ENCODE data around the gene ATP2B1. TPM values are rescaled to one million over a fixed set of nuclear protein-coding genes. Genes with fewer than 3 reads are reported as not detected.

Gene ATP2B1
- total RNA-seq, 1 experiment from 2014 or later, result 521 TPM

GRCh38 chr12:89597770-89598169, 110.9 kb downstream of the ATP2B1 start:
- no peak for DNase-seq (ENCODE audit: low read depth)

DNA sequence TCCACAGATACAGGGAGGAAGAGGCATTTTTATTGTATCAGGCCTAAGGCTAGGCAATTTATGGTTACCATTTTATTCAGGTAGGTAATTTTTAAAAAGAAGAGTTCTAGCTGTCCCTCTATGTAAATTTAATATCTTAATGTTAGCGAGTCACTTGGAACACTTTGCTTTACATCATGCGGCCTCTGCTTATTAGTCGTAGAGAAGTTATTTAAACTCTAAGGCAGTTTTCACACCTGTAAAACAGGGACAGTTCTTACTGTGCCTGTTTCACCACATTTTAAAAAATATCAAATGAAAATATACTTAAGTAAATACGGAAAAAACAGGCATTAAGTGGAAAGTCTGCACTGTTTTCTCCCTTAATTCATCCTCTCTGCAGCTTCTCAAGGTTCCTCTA, 111.4 kb downstream of the ATP2B1 start:
- no peak for DNase-seq (ENCODE audit: low read depth)

DNA sequence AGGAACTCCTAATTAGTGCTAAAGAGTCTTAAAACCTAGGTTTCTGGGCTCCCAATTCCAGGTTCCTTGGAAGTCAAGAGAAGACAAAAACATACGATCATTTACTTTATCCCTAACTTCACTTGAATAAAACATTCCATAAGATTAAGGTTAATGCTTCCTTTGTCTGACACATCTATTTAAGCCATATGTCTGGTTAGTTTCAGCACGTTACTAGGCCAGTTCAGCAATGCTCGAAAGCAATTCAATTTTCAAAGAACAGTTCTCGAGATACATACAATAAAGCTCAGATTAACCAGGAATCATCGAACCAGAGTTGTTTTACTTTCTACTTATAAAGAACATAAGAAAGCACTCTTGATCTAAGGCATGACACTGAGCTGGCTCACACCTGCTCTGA, 114.8 kb downstream of the ATP2B1 start:
- DNase-seq (ENCODE audit: low read depth), result no peak

- DNase-seq (ENCODE audit: low read depth), result no peak
Measured at GRCh38 chr12:89593233-89593632, 115.4 kb downstream of the ATP2B1 start.

GRCh38 chr12:89589753-89590152, 118.9 kb downstream of the ATP2B1 start:
- DNase-seq (ENCODE audit: low read depth), result no peak

- DNase-seq (ENCODE audit: low read depth), result no peak
Measured at GRCh38 chr12:89578499-89578898, 130.1 kb downstream of the ATP2B1 start.

DNA sequence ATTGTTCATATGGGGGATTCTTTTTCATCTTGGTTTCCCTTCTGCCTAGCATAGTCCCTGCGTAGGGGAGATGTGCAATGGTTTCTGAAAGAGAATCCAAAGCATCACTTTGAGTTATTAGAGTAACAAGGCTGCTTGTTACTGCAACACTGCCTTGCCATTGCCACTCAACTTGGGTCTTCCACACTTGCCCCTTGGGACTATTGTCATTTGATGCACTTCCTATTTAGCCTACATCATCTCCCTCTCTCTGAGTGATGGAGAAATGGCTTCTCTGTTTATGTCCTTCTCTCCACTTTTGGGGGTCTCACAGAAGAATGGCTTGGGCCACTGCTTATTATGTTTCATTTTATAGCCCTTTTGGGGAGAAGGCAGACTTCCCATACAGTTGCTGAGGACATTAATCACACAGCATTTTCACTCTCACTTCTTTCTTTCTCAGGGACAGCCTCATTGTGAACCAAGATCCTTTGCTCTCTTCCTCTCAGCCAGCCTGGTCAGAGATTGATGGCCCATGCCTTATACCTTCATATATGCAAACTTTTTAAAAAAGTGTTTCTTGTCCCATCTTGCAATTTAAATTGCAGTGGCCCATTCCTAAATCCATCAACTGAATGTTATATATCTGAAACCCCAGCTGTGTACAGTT, 131.9 kb downstream of the ATP2B1 start:
- DNase-seq (ENCODE audit: low read depth), result no peak

GRCh38 chr12:89575374-89575773, 133.3 kb downstream of the ATP2B1 start:
- no peak for DNase-seq (ENCODE audit: low read depth)

DNA sequence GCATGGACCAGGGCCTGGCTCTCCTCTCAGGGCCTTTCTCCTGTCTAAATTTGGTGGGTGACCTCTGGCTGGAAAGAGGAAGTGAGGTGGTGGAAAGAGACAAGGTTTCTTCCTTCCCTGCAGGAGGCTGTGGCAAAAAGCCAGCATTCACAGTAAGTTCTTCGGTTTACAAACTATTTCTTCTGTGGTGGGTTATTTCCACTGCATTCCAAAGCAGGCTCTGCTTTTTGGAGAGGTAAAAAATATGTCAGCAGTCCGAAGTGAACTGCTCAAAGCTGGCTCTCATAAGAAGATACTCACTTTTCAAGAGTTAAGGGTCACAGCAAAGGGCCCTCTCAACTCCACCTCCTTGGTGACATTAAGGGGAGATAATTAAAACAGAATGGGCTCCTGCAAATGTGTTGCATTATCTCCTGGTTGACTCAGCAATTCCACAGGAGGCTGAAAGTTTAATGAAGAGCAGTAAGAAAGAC, 133.9 kb downstream of the ATP2B1 start:
- peak; percentile 52 for DNase-seq (ENCODE audit: low read depth)

DNA sequence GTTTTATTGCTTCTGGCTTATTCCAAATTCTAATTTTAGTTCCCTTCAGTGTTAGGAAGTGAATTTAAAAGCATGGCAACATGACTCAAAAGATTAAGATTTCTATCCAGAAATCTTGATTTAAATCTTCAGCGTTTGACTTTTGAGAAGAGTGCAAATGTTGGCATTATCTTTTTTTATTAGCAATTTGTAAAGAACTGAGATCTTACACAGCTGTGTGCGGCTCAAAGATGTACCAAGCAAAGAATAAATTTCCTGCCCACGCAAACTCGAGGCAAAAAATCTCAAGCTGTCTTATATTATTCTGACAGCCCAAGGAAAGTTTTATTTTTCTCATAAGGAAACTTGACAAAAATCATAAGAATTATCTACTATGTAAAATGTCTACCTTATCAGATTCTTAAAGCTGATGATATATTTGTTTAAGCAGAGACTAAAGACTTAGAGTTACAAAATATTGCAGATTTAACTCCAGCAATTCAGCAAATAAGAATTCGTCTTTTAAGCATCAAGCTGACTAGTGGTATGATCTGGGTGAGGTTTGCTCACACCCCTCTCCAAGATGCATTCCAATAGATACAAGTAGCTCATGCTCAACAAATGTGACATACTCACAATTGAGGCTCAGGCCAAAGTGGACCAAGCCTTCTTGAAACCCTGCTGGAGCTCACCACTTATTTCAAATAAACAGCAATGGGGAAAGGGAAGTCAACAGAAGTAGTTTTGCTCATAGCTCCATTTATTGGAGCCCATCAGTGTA, 135.4 kb downstream of the ATP2B1 start:
- DNase-seq (ENCODE audit: low read depth), result no peak

DNA sequence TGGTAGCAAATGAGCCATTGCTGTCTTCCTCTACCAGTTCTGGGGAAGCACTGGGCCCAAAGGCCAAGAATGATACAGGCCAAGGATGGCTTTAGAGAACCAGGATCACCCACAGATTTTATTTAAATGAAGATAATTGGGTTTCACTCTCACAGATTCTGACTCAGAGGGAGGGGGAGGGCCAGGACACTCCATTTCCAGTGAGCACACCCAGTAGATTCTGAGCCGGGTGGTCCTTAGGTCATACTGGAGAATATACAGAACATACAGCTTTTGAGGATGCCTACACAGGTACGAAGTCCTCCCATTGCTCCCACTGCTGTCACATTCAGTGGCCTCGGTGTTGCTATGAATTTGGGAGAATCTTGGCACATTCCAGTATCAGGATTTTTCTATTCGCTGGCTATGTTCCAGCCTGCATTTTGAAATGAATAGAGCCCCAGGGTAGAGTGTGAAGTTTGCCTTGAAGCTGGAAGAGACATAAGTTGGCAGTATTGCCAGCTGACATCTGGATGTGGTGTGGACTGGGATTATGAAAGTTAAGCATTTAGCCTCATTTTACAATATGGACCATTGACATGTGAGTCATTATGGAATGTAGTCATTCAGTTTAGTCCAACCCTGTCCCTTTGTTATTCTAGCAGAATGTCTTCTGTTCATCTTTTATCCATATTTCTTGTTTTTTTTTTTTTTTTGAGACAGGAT, 137.0 kb downstream of the ATP2B1 start:
- DNase-seq (ENCODE audit: low read depth), result peak; percentile 77

GRCh38 chr12:89568484-89568883, 140.2 kb downstream of the ATP2B1 start:
- DNase-seq (ENCODE audit: low read depth), result peak; percentile 90

- peak; percentile 58 for DNase-seq (ENCODE audit: low read depth)
Measured at GRCh38 chr12:89567691-89568239, 140.9 kb downstream of the ATP2B1 start.

DNA sequence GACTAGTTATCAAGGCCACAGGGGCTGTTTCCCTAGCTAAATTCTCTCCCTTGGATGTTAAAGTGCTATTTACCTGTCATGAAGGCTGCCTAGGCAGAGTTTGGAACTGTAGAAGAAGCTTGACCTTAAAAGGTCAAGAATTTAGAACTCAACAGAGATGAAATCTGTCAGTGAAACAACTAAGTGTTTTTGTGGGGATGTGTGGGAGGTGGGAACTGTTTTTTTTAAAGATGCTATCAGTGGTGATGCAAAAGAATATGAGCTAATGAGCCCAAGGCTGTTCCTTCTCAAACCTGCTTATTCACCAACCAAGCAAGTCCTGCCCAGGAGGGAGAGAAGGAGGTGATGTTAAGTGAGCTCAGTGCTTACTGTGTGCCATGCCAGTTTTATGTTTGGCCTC, 142.0 kb downstream of the ATP2B1 start:
- no peak for DNase-seq (ENCODE audit: low read depth)

GRCh38 chr12:89565002-89565401, 143.6 kb downstream of the ATP2B1 start:
- DNase-seq (ENCODE audit: low read depth), result no peak

GRCh38 chr12:89559753-89560152, 148.9 kb downstream of the ATP2B1 start:
- DNase-seq (ENCODE audit: low read depth), result no peak

DNA sequence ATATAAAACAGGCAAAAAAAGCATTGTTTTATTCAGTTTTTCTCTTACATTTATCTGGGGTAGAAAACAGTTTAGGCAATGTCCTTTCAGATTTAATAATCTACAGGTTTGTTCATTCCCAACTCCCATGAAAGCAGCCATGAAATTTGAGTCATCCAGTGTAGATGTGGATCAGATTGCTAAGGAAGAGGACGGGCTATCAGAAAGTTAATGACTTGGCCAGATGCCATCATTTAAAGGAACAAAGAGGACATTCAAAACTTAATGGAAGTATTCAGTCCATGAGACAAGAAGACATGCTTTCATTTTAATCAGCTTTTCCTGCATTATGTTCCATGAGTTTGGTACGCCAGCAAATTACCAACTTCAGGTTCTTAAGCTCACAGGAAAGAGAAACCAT, 151.7 kb downstream of the ATP2B1 start:
- no peak for DNase-seq (ENCODE audit: low read depth)

- peak; percentile 29 for DNase-seq (ENCODE audit: low read depth)
Measured at GRCh38 chr12:89552376-89552775, 156.3 kb downstream of the ATP2B1 start.

GRCh38 chr12:89551747-89552146, 156.9 kb downstream of the ATP2B1 start:
- DNase-seq (ENCODE audit: low read depth), result no peak

DNA sequence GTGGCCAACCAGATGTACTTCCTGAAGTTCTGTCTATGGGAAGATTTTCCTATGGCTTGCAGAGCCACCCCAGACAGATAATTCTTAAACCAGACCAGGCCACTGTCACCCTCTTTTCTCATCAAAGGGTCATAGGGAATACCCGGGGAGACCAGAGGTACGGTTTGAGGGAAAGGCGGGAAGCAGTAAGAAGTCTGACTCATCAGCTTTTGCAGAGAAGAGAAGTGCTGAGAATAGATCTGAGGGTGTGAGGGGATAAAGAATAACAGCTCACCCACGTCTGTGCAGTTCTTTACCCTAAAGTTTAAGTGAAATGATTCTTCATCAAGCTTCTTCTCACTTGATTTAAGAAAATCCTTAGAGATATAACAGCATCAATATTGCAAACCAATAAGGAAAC, 161.5 kb downstream of the ATP2B1 start:
- peak; percentile 41 for DNase-seq (ENCODE audit: low read depth)

DNA sequence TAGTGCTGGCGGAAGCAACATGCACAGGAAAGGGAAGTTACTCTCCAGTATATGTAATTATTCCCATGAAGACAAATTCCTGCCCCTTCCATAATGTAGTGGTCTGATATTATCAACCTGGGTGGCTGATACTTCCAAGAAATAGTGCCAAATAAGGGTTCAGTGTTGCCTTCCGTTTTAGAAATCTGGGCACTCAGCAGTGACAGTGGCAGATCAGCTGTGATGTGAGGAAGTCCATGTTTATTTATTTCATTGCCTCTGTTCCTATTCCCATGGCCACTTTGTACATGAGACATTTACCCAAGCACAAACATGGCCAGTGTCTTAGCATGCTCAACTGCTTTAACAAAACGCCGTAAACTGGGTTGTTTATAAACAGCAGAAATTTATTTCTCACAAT, 162.5 kb downstream of the ATP2B1 start:
- DNase-seq (ENCODE audit: low read depth), result no peak

DNA sequence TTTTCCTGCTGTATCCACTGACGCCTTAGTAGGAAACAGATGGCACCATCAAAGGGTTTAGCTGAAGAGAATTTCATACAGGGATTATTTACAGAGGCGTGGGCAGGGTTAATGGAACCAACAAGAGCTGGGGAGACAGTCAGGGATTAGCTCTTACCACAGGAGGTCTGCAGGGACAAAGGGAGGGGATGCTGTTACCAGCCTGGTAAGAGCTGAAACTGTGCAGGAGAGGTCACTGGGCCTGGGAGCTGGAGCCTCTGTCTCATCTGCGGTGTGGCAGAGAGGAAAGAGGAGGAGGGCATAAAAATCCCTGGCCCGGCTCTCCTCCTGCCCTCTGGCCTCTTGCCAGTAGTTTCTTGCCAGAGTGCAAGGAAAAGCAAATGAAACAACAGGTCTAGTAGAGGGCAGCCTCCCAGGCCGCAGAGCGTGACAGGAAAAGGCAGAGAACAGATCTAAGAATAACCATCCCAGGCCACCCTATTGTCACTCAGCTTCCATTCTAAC, 163.9 kb downstream of the ATP2B1 start:
- peak; percentile 99 for DNase-seq (ENCODE audit: low read depth)
